Hepatocyte (in vitro differentiated cells): ENCODE results near the gene ZEB2.

Source experiments
- EZH2 ChIP-seq: fragments of 200-600 bp; sonication (generic); IDR thresholded peaks from 2 replicates; pipeline ENCODE4 v1.6.1; 2016; ENCODE audit warnings: antibody characterized with exemption, mild to moderate bottlenecking, borderline replicate concordance
- TF ChIP-seq, protein P1 (sequence below): fragments of 200-600 bp; sonication (generic); IDR thresholded peaks from 2 replicates; pipeline ENCODE4 v1.5.1; 2016; ENCODE audit warnings: antibody characterized with exemption, mild to moderate bottlenecking; ENCODE audit not compliant: poor library complexity

GRCh38 chr2:144364944-144365738 lies 154.8 kb downstream of the ZEB2 start:
- TF ChIP-seq, protein P1, sequence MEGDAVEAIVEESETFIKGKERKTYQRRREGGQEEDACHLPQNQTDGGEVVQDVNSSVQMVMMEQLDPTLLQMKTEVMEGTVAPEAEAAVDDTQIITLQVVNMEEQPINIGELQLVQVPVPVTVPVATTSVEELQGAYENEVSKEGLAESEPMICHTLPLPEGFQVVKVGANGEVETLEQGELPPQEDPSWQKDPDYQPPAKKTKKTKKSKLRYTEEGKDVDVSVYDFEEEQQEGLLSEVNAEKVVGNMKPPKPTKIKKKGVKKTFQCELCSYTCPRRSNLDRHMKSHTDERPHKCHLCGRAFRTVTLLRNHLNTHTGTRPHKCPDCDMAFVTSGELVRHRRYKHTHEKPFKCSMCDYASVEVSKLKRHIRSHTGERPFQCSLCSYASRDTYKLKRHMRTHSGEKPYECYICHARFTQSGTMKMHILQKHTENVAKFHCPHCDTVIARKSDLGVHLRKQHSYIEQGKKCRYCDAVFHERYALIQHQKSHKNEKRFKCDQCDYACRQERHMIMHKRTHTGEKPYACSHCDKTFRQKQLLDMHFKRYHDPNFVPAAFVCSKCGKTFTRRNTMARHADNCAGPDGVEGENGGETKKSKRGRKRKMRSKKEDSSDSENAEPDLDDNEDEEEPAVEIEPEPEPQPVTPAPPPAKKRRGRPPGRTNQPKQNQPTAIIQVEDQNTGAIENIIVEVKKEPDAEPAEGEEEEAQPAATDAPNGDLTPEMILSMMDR = no peak
- TF ChIP-seq EZH2 = no peak
